Glutamatergic neuron (in vitro differentiated cells): ENCODE measurements around the gene PAK5. TPM values are rescaled to one million over a fixed set of nuclear protein-coding genes. Genes with fewer than 3 reads are reported as not detected.

Experiments
- DNase-seq: peaks from one replicate; pipeline ENCODE4 v3.0.0; 2022
- H3K27ac Mint-ChIP-seq: one replicate; pipeline ENCODE4 v1.8.0; 2020; ENCODE audit warnings: mild to moderate bottlenecking, mixed read lengths, inconsistent platforms; ENCODE audit not compliant: unreplicated experiment
- H3K27me3 Mint-ChIP-seq: one replicate; pipeline ENCODE4 v1.8.0; 2020; ENCODE audit warnings: mild to moderate bottlenecking, moderate library complexity, mixed read lengths, inconsistent platforms; ENCODE audit not compliant: unreplicated experiment
- H3K36me3 Mint-ChIP-seq: one replicate; pipeline ENCODE4 v1.8.0; 2020; ENCODE audit warnings: mild to moderate bottlenecking, mixed read lengths, inconsistent platforms; ENCODE audit not compliant: unreplicated experiment
- H3K4me1 Mint-ChIP-seq: one replicate; pipeline ENCODE4 v1.8.0; 2020; ENCODE audit warnings: mild to moderate bottlenecking, low read depth, mixed read lengths, inconsistent platforms; ENCODE audit not compliant: unreplicated experiment
- H3K4me3 Mint-ChIP-seq: one replicate; pipeline ENCODE4 v1.8.0; 2020; ENCODE audit warnings: mild to moderate bottlenecking, mixed read lengths, inconsistent platforms; ENCODE audit not compliant: unreplicated experiment
- H3K9me3 Mint-ChIP-seq: one replicate; pipeline ENCODE4 v1.8.0; 2020; ENCODE audit warnings: mild to moderate bottlenecking, moderate library complexity, mixed read lengths, inconsistent platforms; ENCODE audit not compliant: unreplicated experiment
- CTCF ChIP-seq: fragments of 200-600 bp; sonication (generic); IDR thresholded peaks from one replicate; pipeline ENCODE4 v1.5.0; 2021; ENCODE audit not compliant: partially characterized antibody, unreplicated experiment
- total RNA-seq: library from RNA; stranded (reverse); fragmentation: NEBNext Ultra II Directional; extraction: Animal tissue kit (Norgen Biotek cat#: 25700); gene quantifications from one replicate; pipeline ENCODE4 v1.2.1, GENCODE V29; 2021; ENCODE audit not compliant: unreplicated experiment

Gene PAK5
- total RNA-seq, 1 donor from 2014 or later, result 6.8 TPM

- TF ChIP-seq CTCF, result no peak
These were observed 323.7 kb downstream of the PAK5 start for GRCh38 chr20:9515214-9515585.

GRCh38 chr20:9514461-9515213 lies 324.2 kb downstream of the PAK5 start, which contains the start of gene LAMP5:
LAMP5 (plus strand) TSS chr20:9514590; CDS start chr20:9514853, 263 bp downstream.
- Mint-ChIP-seq H3K9me3 (peaks cover 3% of the 10 kb centered on the region), H3K4me1 (peaks cover 5% of the 10 kb centered on the region), H3K4me3 (peak within 1 kb of the TSS; percentile 81), H3K36me3 (no peaks in the 10 kb centered on the region), H3K27ac (no peak within 1 kb of the TSS), H3K27me3 (peaks cover 23% of the 10 kb centered on the region)
- peak; percentile 59 for DNase-seq
- TF ChIP-seq CTCF, result no peak

More at GRCh38 chr20:9515214-9515585, 323.7 kb downstream of the PAK5 start:
- peaks cover 3% of the 10 kb centered on the region for H3K9me3 Mint-ChIP-seq
- DNase-seq, result no peak
- peaks cover 5% of the 10 kb centered on the region for H3K4me1 Mint-ChIP-seq
- no peaks in the 10 kb centered on the region for H3K36me3 Mint-ChIP-seq
- no peak overlapping the region for H3K27ac Mint-ChIP-seq
- peak overlapping the region; percentile 81 for H3K4me3 Mint-ChIP-seq
- H3K27me3 Mint-ChIP-seq, result peaks cover 23% of the 10 kb centered on the region

- peaks cover 23% of the 10 kb centered on the region for H3K27me3 Mint-ChIP-seq
- no peaks in the 10 kb centered on the region for H3K36me3 Mint-ChIP-seq
- peaks cover 5% of the 10 kb centered on the region for H3K4me1 Mint-ChIP-seq
- H3K27ac Mint-ChIP-seq, result no peak overlapping the region
- H3K9me3 Mint-ChIP-seq, result peaks cover 2% of the 10 kb centered on the region
- TF ChIP-seq CTCF, result no peak
- DNase-seq, result no peak
- H3K4me3 Mint-ChIP-seq, result peak overlapping the region; percentile 81
These were observed 324.8 kb downstream of the PAK5 start for GRCh38 chr20:9514072-9514460.

GRCh38 chr20:9510911-9511310 lies 328.0 kb downstream of the PAK5 start:
- Mint-ChIP-seq H3K9me3 (peaks cover 5% of the 10 kb centered on the region), H3K27me3 (peaks cover 19% of the 10 kb centered on the region), H3K36me3 (no peaks in the 10 kb centered on the region), H3K4me3 (no peak overlapping the region), H3K4me1 (peaks cover 8% of the 10 kb centered on the region), H3K27ac (no peak overlapping the region)
- TF ChIP-seq CTCF, result no peak
- DNase-seq, result no peak

- Mint-ChIP-seq H3K27me3 (peaks cover 13% of the 10 kb centered on the region), H3K9me3 (peaks cover 5% of the 10 kb centered on the region), H3K36me3 (no peaks in the 10 kb centered on the region), H3K4me1 (peaks cover 3% of the 10 kb centered on the region), H3K4me3 (peak overlapping the region; percentile 8), H3K27ac (no peak overlapping the region)
- no peak for DNase-seq
- TF ChIP-seq CTCF, result no peak
These were observed 329.6 kb downstream of the PAK5 start for GRCh38 chr20:9509246-9509645.
